C4-2B (cell line): ENCODE measurements around the gene ZNF385A.

Source experiments
- ZFX ChIP-seq: fragments of 450-650 bp; IDR thresholded peaks from 2 replicates; pipeline ENCODE4 v1.6.1; 2017
- TF ChIP-seq, protein P1 (sequence below): fragments of 450-650 bp; conservative IDR thresholded peaks from 2 replicates; pipeline ENCODE4 v1.5.1; 2017; ENCODE audit warnings: mild to moderate bottlenecking

DNA sequence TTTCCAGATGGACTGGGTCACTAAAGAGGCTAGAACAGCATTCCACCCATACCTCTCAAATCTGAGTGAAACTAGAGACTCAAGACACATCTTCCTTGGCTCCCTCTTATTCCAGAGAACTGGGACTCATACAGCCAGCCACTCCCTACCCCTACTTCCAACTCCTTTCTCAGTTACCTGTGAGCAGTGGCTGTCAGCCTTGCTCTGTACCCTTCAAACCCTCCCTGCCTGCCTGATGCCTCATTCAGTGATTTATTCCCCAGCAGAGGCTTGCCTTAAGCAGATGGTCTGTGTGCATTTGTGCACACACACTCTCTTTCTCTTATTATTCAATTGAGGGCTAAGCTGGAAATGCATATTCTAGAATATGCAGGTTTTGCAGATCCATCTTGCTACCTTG, 34.9 kb downstream of the ZNF385A start:
- TF ChIP-seq, protein P1, sequence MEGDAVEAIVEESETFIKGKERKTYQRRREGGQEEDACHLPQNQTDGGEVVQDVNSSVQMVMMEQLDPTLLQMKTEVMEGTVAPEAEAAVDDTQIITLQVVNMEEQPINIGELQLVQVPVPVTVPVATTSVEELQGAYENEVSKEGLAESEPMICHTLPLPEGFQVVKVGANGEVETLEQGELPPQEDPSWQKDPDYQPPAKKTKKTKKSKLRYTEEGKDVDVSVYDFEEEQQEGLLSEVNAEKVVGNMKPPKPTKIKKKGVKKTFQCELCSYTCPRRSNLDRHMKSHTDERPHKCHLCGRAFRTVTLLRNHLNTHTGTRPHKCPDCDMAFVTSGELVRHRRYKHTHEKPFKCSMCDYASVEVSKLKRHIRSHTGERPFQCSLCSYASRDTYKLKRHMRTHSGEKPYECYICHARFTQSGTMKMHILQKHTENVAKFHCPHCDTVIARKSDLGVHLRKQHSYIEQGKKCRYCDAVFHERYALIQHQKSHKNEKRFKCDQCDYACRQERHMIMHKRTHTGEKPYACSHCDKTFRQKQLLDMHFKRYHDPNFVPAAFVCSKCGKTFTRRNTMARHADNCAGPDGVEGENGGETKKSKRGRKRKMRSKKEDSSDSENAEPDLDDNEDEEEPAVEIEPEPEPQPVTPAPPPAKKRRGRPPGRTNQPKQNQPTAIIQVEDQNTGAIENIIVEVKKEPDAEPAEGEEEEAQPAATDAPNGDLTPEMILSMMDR: no peak
- no peak for TF ChIP-seq ZFX
